Measurements from ENCODE around the gene ARNT2.

GRCh38 chr15:80597076-80597475 lies 192.9 kb downstream of the ARNT2 start:
- no peak for TF ChIP-seq CTCF (IDR thresholded peaks at IDR 0.05)
- no peak for TF ChIP-seq POLR2A (IDR thresholded peaks at IDR 0.05)
- no peak for TF ChIP-seq POLR2AphosphoS5 (IDR thresholded peaks at IDR 0.05)
- TF ChIP-seq EP300 (IDR thresholded peaks at IDR 0.05), result no peak
